ENCODE data around the gene RIMKLB. TPM values are rescaled to one million over a fixed set of nuclear protein-coding genes. Genes with fewer than 3 reads are reported as not detected.

The RIMKLB gene
- total RNA-seq, 6 experiments from 2014 or later = 8.5 to 10.7 (median 9.0) TPM

DNA sequence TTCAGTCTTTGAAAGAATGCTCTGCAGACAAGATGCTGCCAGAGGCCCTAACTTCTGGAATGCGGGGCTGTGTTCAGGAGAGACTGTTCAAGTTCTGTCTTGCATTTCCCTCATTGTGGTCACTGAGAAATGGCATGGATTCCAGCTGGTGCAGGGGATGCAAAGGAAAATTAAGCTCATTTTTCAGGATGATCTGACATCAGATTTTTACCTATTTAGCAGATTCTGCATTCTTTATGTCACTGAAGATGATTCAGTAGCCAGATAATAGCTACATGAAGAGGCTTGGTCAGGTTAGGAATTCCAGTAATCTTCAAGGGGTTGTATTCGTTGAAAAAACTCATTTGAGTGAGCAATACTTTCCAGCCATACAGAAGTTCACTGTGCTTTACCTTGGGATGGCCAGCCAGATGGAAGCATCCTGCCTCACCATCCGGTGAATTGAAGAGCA is 19.1 kb upstream of the RIMKLB start:
- peak; percentile 54 for DNase-seq
- H3K36me3 Mint-ChIP-seq (ENCODE audit: low read depth) = no peaks in the 10 kb centered on the region

DNA sequence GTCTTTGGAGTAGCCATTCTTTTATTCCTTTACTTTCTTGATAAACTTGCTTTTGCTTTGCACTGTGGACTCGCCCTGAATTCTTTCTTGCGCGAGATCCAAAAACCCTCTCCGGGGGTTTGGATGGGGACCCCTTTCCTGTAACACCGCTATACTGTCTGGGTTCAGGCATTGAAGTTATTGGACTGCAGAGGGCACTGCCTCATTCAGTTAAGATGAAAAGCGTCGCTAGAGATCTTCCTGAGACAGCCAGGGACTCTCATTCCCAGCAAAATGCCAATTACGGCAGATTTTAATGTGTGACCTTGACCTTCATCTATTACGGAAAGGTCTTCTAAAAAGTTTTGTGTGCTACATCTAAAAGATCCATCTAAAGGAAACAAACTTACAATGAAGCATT is 17.3 kb upstream of the RIMKLB start:
- Mint-ChIP-seq H3K4me1 (ENCODE audit: low read depth) (peaks cover 44% of the 10 kb centered on the region), H3K9me3 (no peaks in the 10 kb centered on the region), H3K36me3 (ENCODE audit: low read depth) (no peaks in the 10 kb centered on the region), H3K27me3 (ENCODE audit: insufficient read depth) (peaks cover 6% of the 10 kb centered on the region), H3K27ac (no peak overlapping the region), H3K4me3 (no peak overlapping the region)
- TF ChIP-seq, protein P1, sequence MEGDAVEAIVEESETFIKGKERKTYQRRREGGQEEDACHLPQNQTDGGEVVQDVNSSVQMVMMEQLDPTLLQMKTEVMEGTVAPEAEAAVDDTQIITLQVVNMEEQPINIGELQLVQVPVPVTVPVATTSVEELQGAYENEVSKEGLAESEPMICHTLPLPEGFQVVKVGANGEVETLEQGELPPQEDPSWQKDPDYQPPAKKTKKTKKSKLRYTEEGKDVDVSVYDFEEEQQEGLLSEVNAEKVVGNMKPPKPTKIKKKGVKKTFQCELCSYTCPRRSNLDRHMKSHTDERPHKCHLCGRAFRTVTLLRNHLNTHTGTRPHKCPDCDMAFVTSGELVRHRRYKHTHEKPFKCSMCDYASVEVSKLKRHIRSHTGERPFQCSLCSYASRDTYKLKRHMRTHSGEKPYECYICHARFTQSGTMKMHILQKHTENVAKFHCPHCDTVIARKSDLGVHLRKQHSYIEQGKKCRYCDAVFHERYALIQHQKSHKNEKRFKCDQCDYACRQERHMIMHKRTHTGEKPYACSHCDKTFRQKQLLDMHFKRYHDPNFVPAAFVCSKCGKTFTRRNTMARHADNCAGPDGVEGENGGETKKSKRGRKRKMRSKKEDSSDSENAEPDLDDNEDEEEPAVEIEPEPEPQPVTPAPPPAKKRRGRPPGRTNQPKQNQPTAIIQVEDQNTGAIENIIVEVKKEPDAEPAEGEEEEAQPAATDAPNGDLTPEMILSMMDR (IDR thresholded peaks at IDR 0.05) = peak; percentile 31; the same call in 1 of the 2 replicates
- DNase-seq = no peak

More for the DNA sequence above, 19.1 kb upstream of the RIMKLB start:
- no peak overlapping the region for H3K4me3 Mint-ChIP-seq
- H3K4me1 Mint-ChIP-seq (ENCODE audit: low read depth) = peaks cover 44% of the 10 kb centered on the region
- H3K27me3 Mint-ChIP-seq (ENCODE audit: insufficient read depth) = peaks cover 4% of the 10 kb centered on the region
- H3K27ac Mint-ChIP-seq = no peak overlapping the region; the same call in 1 of the 2 replicates
- TF ChIP-seq, protein P1 (IDR thresholded peaks at IDR 0.05) = no peak
- H3K9me3 Mint-ChIP-seq = no peaks in the 10 kb centered on the region

DNA sequence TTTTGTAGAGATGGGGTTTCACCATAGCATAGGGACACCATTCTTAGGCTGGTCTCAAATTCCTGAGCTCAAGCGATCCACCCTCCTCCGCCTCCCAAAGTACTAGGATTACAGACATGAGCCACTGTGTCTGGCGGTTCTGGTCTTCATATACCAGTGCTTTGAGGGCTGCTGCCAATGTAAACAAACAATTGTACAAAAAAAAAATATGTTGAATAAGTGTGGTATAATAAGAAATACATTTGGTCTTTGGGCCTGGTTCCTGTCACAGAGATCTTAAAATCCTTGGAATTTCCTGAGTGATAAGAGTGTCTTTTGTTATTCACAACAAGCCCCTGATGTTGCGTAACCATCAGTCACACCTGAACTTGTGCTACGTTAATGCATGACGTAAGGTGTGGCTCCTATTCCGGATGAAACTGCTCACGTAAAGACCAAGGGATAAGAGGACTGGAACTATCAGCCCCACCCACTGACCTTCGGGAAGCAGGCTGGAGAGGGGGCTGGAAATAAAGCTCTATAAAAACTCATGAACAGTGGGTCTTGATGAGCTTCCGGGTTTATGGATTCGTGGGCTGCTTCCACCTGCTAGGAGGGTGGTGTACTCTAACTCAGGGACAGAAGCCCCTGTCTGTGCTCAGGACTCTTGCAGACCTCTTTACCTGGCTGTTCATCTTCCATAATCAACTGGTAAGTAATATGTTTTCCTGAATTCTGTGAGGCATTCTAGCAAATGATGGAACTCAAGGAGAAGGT is 16.5 kb upstream of the RIMKLB start:
- no peak overlapping the region for H3K4me3 Mint-ChIP-seq
- TF ChIP-seq, protein P1 (IDR thresholded peaks at IDR 0.05) = no peak
- H3K9me3 Mint-ChIP-seq = no peaks in the 10 kb centered on the region
- peak; percentile 6 for DNase-seq
- no peaks in the 10 kb centered on the region for H3K36me3 Mint-ChIP-seq (ENCODE audit: low read depth)
- H3K27me3 Mint-ChIP-seq (ENCODE audit: insufficient read depth) = peaks cover 6% of the 10 kb centered on the region
- no peak overlapping the region for H3K27ac Mint-ChIP-seq
- H3K4me1 Mint-ChIP-seq (ENCODE audit: low read depth) = peaks cover 44% of the 10 kb centered on the region

DNA sequence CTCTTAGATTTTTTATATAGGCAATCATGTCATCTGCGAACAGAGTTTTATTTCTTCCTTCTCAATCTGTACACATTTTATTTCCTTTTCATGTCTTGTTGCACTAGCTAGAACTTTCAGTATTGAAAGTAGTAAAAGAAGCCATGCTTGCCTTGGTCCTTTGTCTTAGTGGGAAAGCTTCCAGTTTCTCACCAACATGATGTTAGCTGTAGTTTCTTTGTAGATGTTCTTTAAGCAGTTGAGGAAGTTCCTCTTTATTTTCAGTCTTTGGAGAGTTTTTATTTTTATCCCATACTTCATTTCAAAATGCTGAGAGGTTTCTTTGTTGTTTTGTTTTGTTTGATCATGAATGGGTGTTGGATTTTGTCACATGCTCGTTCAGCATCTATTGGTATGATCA is 12.7 kb upstream of the RIMKLB start:
- TF ChIP-seq, protein P1 (IDR thresholded peaks at IDR 0.05) = no peak
- H3K27ac Mint-ChIP-seq = no peak overlapping the region

DNA sequence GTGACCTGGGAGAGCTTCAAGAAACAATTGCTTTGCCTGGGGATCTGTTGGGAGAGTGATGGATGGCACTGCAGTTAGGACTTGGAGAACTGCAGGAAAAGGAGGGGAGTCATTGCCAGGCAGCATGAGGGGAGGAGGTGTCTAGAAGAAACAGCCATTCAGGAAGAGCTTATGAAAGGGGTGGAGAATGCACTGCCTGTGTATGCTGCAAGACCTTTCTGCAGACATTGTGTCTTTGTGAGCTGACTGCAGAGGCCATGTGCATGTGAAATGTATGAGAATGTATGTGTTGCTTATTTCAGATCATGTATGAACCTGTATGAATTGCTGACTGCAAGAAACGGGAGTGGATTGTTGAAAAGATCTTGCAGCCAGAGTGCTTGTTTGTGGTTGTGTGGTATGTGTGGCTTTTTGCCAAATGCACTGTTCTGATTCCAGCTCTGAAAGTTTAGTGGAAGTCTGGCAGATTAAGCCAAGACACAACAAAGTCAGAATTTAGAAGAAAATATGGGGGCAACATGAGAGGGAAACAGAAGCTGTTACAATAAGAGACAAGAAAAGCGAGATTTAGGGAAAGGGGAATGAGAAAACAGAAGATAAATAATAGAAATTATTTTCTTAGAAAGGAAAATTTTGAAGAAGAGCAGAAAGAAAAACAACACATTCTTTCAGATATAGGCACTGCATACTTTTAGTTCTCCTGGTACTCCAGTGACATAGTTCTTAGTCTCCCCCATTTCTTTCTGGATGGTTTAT is 9.8 kb upstream of the RIMKLB start:
- peak; percentile 69 for DNase-seq
- Mint-ChIP-seq H3K36me3 (ENCODE audit: low read depth) (no peaks in the 10 kb centered on the region), H3K4me3 (no peak overlapping the region), H3K27ac (no peak overlapping the region), H3K27me3 (ENCODE audit: insufficient read depth) (peaks cover 21% of the 10 kb centered on the region), H3K9me3 (no peaks in the 10 kb centered on the region), H3K4me1 (ENCODE audit: low read depth) (peaks cover 10% of the 10 kb centered on the region; the same call in 1 of the 2 replicates)
- TF ChIP-seq, protein P1 (IDR thresholded peaks at IDR 0.05) = no peak

More for the DNA sequence above, 12.7 kb upstream of the RIMKLB start:
- Mint-ChIP-seq H3K36me3 (ENCODE audit: low read depth) (no peaks in the 10 kb centered on the region), H3K9me3 (no peaks in the 10 kb centered on the region), H3K4me3 (no peak overlapping the region), H3K4me1 (ENCODE audit: low read depth) (peaks cover 20% of the 10 kb centered on the region), H3K27me3 (ENCODE audit: insufficient read depth) (peaks cover 9% of the 10 kb centered on the region)
- no peak for DNase-seq
